ENCODE measurements around the gene YKT6.
"Not testable (repeated sequence)": the region's sequence is repeated elsewhere in the genome, so short reads cannot be mapped to it uniquely, and the experiment has no call there.

YKT6 gene

GRCh38 chr7:44172803-44173424 lies 27.9 kb upstream of the YKT6 start:
- no peak for DNase-seq

GRCh38 chr7:44173911-44174693 lies 26.7 kb upstream of the YKT6 start:
- no peak for DNase-seq

GRCh38 chr7:44174694-44174948 lies 26.2 kb upstream of the YKT6 start:
- DNase-seq = not testable (repeated sequence)

- no peak for DNase-seq
These were observed 25.0 kb upstream of the YKT6 start for GRCh38 chr7:44175730-44176129.

- no peak for DNase-seq
These were observed 24.3 kb upstream of the YKT6 start for GRCh38 chr7:44176486-44176885.

- peak in 1 of 2 donors; percentile 21 for DNase-seq
These were observed 23.1 kb upstream of the YKT6 start for GRCh38 chr7:44177570-44178131.

- DNase-seq = no peak
These were observed 20.1 kb upstream of the YKT6 start for GRCh38 chr7:44180631-44181030.

- DNase-seq = no peak
These were observed 18.0 kb upstream of the YKT6 start for GRCh38 chr7:44182827-44183226.

GRCh38 chr7:44183386-44183785 lies 17.4 kb upstream of the YKT6 start:
- DNase-seq = no peak

- DNase-seq = no peak
These were observed 16.4 kb upstream of the YKT6 start for GRCh38 chr7:44184206-44184872.

- no peak for DNase-seq
These were observed 15.8 kb upstream of the YKT6 start for GRCh38 chr7:44184873-44185446.

GRCh38 chr7:44185729-44186128 lies 15.0 kb upstream of the YKT6 start:
- DNase-seq = no peak

- DNase-seq = no peak
These were observed 14.0 kb upstream of the YKT6 start for GRCh38 chr7:44186736-44187135.

GRCh38 chr7:44187636-44188416 lies 13.0 kb upstream of the YKT6 start:
- DNase-seq = peak in 1 of 2 donors; percentile 11

- DNase-seq = no peak
These were observed 12.1 kb upstream of the YKT6 start for GRCh38 chr7:44188480-44189225.

GRCh38 chr7:44189286-44189992 lies 11.3 kb upstream of the YKT6 start, which contains the start of gene GCK:
Gene GCK, minus strand, starts transcription at chr7:44189439. Its CDS starts 486 bp downstream, at chr7:44188953.
- DNase-seq = no peak

- DNase-seq = no peak
These were observed 10.5 kb upstream of the YKT6 start for GRCh38 chr7:44189993-44190872.

GRCh38 chr7:44191171-44191570 lies 9.6 kb upstream of the YKT6 start:
- DNase-seq = no peak

GRCh38 chr7:44193011-44193802 lies 7.6 kb upstream of the YKT6 start:
- no peak for DNase-seq

Measured in hippocampal formation (tissue), 2 donors.